Tibial nerve (tissue), 4 donors: Measurements from ENCODE around the gene ADRM1.

Source experiments
- EP300 ChIP-seq, 2 donors: sonication (generic); formaldehyde crosslinking; IDR thresholded peaks; one replicate each; pipeline ENCODE4 v1.6.1; 2017; ENCODE audit warnings: antibody characterized with exemption in 2 of 2, mild to moderate bottlenecking in 1 of 2
- POLR2A ChIP-seq, 2 donors: fragments of 450-650 bp; IDR thresholded peaks; one replicate each; pipeline ENCODE4 v1.6.1; 2017; ENCODE audit warnings: antibody characterized with exemption in 2 of 2, mild to moderate bottlenecking in 2 of 2, moderate library complexity in 2 of 2
- TF ChIP-seq, protein P1 (sequence below), 5 experiments: fragments of 200-600 bp in 3 of 5; fragments of 450-650 bp in 2 of 5; sonication (generic) in 3 of 5; IDR thresholded peaks; one replicate each; pipeline ENCODE4 v1.5.1; 2016 to 2019; ENCODE audit warnings: antibody characterized with exemption in 5 of 5, mild to moderate bottlenecking in 3 of 5, moderate library complexity in 2 of 5

DNA sequence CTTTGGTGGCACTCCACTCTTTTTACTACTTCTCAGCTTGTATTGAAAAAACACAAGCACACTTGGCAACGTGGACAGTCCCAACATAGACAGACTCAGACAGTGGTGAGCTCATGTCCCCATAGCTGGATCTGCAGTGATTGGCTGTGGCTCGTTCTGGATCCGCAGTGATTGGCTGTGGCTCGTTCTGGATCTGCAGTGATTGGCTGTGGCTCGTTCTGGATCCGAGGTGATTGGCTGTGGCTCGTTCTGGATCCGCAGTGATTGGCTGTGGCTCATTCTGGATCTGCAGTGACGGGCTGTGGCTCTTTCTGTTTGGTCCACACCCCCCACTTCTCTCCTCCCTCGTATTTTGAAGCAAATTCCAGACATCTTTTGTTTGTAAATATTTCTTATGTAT, 36.5 kb upstream of the ADRM1 start:
- TF ChIP-seq, protein P1, sequence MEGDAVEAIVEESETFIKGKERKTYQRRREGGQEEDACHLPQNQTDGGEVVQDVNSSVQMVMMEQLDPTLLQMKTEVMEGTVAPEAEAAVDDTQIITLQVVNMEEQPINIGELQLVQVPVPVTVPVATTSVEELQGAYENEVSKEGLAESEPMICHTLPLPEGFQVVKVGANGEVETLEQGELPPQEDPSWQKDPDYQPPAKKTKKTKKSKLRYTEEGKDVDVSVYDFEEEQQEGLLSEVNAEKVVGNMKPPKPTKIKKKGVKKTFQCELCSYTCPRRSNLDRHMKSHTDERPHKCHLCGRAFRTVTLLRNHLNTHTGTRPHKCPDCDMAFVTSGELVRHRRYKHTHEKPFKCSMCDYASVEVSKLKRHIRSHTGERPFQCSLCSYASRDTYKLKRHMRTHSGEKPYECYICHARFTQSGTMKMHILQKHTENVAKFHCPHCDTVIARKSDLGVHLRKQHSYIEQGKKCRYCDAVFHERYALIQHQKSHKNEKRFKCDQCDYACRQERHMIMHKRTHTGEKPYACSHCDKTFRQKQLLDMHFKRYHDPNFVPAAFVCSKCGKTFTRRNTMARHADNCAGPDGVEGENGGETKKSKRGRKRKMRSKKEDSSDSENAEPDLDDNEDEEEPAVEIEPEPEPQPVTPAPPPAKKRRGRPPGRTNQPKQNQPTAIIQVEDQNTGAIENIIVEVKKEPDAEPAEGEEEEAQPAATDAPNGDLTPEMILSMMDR (IDR thresholded peaks at IDR 0.05), result no peak
- TF ChIP-seq POLR2A (IDR thresholded peaks at IDR 0.05) (no peak), EP300 (IDR thresholded peaks at IDR 0.05) (no peak)
